Hepatocyte (in vitro differentiated cells): ENCODE results near the gene LRRK1. TPM values are rescaled to one million over a fixed set of nuclear protein-coding genes. Genes with fewer than 3 reads are reported as not detected.

Experiments
- DNase-seq: peaks from one replicate; pipeline ENCODE4 v3.0.0-alpha.2; 2016; ENCODE audit warnings: low spot score
- H2AFZ ChIP-seq: fragments of 200-600 bp; sonication (generic); 2 replicates; pipeline ENCODE4 v1.6.0; 2016; ENCODE audit warnings: antibody characterized with exemption, mild to moderate bottlenecking
- H3K27ac ChIP-seq: fragments of 200-600 bp; sonication (generic); 2 replicates; pipeline ENCODE4 v1.5.1; 2016; ENCODE audit warnings: mild to moderate bottlenecking
- H3K27me3 ChIP-seq: fragments of 200-600 bp; sonication (generic); 2 replicates; pipeline ENCODE4 v1.6.1; 2016
- H3K36me3 ChIP-seq: fragments of 200-600 bp; sonication (generic); replicated peaks from 2 replicates; pipeline ENCODE4 v1.5.1; 2016; ENCODE audit warnings: low read depth; ENCODE audit not compliant: insufficient read depth
- H3K4me1 ChIP-seq: fragments of 200-600 bp; sonication (generic); 2 replicates; pipeline ENCODE4 v1.5.1; 2016; ENCODE audit warnings: mild to moderate bottlenecking, moderate library complexity; ENCODE audit not compliant: insufficient read depth
- H3K4me2 ChIP-seq: fragments of 200-600 bp; sonication (generic); 2 replicates; pipeline ENCODE4 v1.6.0; 2016
- H3K4me3 ChIP-seq: fragments of 200-600 bp; sonication (generic); 2 replicates; pipeline ENCODE4 v1.5.1; 2016; ENCODE audit warnings: mild to moderate bottlenecking
- H3K79me2 ChIP-seq: fragments of 200-600 bp; sonication (generic); 2 replicates; pipeline ENCODE4 v1.6.0; 2017; ENCODE audit warnings: mild to moderate bottlenecking
- H3K9me2 ChIP-seq: fragments of 200-600 bp; sonication (generic); replicated peaks from 2 replicates; pipeline ENCODE4 v1.6.0; 2017; ENCODE audit warnings: mild to moderate bottlenecking; ENCODE audit not compliant: insufficient read depth
- H3K9me3 ChIP-seq: fragments of 200-600 bp; sonication (generic); 2 replicates; pipeline ENCODE4 v1.5.1; 2016; ENCODE audit warnings: low read depth, mild to moderate bottlenecking
- H4K20me1 ChIP-seq: fragments of 200-600 bp; sonication (generic); 2 replicates; pipeline ENCODE4 v1.6.0; 2016; ENCODE audit warnings: mild to moderate bottlenecking; ENCODE audit not compliant: insufficient read depth, poor library complexity, severe bottlenecking
- EZH2 ChIP-seq: fragments of 200-600 bp; sonication (generic); IDR thresholded peaks from 2 replicates; pipeline ENCODE4 v1.6.1; 2016; ENCODE audit warnings: antibody characterized with exemption, mild to moderate bottlenecking, borderline replicate concordance
- EZH2phosphoT487 ChIP-seq: fragments of 200-600 bp; sonication (generic); IDR thresholded peaks from one replicate; pipeline ENCODE4 v1.6.1; 2018; ENCODE audit warnings: antibody characterized with exemption, mild to moderate bottlenecking, low read depth, moderate library complexity; ENCODE audit not compliant: unreplicated experiment, severe bottlenecking
- WGBS: methylation state at CpG from one replicate; pipeline ENCODE4 v1.1.6; 2016; ENCODE audit warnings: low lambda C conversion rate; ENCODE audit errors: missing lambda C conversion rate; 5-methylcytosine and 5-hydroxymethylcytosine counted together
- polyA plus RNA-seq: library from polyadenylated mRNA; unstranded; fragments of >200 nt; fragmentation: Nextera tagmentation; extraction: Ambion mirVana; gene quantifications from 2 replicates; pipeline ENCODE4 v1.2.1, GENCODE V29; 2016
- total RNA-seq: library from RNA; depleted of rRNA; stranded (reverse); fragments of >200 nt; gene quantifications from 2 replicates; pipeline ENCODE4 v1.2.3, GENCODE V29; 2014
- TF ChIP-seq, protein P1 (sequence below): fragments of 200-600 bp; sonication (generic); IDR thresholded peaks from 2 replicates; pipeline ENCODE4 v1.5.1; 2016; ENCODE audit warnings: antibody characterized with exemption, mild to moderate bottlenecking; ENCODE audit not compliant: poor library complexity

Gene LRRK1
- total and polyA plus RNA-seq, 2 experiments from 2014 or later, result 2.1 TPM

DNA sequence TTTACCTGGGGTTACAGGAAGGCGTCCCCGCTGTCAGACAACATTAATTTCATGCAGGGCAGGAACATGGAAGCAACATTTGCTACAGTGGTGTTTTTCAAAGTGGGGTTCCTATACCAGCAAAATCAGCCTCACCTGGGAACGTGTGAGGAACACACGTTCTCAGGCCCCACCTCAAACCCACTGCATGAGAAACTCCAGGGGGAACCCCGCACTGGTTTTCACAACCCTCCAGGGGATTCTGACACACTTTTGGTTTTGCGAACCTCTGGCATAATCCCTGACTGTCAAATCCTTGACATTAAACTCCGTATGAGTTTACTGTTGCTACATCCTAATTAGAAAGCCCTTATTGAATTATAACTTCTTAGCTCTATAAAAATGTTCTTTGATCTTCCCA is 127.7 kb downstream of the LRRK1 start:
- Histone ChIP-seq H3K9me3 (no peaks in the 10 kb centered on the region), H3K9me2 (no peaks in the 10 kb centered on the region), H3K36me3 (no peaks in the 10 kb centered on the region), H3K79me2 (no peaks in the 10 kb centered on the region), H2AFZ (no peak overlapping the region), H3K27me3 (no peaks in the 10 kb centered on the region), H3K4me3 (no peak overlapping the region), H3K4me2 (no peak overlapping the region), H4K20me1 (no peaks in the 10 kb centered on the region), H3K27ac (no peak overlapping the region), H3K4me1 (peaks cover 4% of the 10 kb centered on the region)
- no peak for DNase-seq
- no peak for TF ChIP-seq EZH2phosphoT487
- no peak for TF ChIP-seq EZH2
- TF ChIP-seq, protein P1, sequence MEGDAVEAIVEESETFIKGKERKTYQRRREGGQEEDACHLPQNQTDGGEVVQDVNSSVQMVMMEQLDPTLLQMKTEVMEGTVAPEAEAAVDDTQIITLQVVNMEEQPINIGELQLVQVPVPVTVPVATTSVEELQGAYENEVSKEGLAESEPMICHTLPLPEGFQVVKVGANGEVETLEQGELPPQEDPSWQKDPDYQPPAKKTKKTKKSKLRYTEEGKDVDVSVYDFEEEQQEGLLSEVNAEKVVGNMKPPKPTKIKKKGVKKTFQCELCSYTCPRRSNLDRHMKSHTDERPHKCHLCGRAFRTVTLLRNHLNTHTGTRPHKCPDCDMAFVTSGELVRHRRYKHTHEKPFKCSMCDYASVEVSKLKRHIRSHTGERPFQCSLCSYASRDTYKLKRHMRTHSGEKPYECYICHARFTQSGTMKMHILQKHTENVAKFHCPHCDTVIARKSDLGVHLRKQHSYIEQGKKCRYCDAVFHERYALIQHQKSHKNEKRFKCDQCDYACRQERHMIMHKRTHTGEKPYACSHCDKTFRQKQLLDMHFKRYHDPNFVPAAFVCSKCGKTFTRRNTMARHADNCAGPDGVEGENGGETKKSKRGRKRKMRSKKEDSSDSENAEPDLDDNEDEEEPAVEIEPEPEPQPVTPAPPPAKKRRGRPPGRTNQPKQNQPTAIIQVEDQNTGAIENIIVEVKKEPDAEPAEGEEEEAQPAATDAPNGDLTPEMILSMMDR, result no peak
- WGBS, result 78% methylated on average over 7 of the region's 7 CpGs

DNA sequence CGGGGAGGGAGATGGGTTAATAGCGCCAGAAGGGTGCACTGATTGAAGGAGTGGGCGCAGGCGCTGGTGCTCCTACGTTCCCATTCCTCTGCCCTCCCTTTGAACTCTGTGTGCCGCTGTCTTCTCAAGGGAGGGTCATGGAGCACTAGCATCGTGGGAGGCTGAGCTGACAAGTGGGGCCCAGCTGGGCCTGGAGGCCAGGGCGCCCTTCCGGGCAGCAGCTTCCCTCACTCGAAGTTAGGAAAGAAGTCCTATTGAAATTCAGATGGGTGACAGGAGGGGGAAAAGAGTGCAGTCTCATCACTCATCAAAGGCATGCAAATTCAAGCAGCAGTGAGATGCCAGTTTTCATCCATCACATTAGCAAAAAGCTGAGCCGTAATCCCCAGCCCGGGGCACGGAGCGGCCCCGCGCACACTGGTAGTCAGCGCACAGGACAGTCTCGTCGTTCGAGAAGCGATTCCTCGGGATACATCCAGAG is 128.2 kb downstream of the LRRK1 start:
- H3K27me3 ChIP-seq, result no peaks in the 10 kb centered on the region
- DNase-seq, result no peak
- 53% methylated on average over 22 of the region's 22 CpGs for WGBS
- no peak overlapping the region for H2AFZ ChIP-seq
- no peak overlapping the region for H3K27ac ChIP-seq
- TF ChIP-seq EZH2phosphoT487 (no peak), EZH2 (no peak)
- TF ChIP-seq, protein P1, result no peak
- no peaks in the 10 kb centered on the region for H3K36me3 ChIP-seq
- H3K9me3 ChIP-seq, result no peaks in the 10 kb centered on the region
- no peaks in the 10 kb centered on the region for H3K9me2 ChIP-seq
- no peak overlapping the region for H3K4me3 ChIP-seq
- H3K4me2 ChIP-seq, result no peak overlapping the region
- H3K4me1 ChIP-seq, result peaks cover 4% of the 10 kb centered on the region
- H4K20me1 ChIP-seq, result no peaks in the 10 kb centered on the region
- H3K79me2 ChIP-seq, result no peaks in the 10 kb centered on the region

DNA sequence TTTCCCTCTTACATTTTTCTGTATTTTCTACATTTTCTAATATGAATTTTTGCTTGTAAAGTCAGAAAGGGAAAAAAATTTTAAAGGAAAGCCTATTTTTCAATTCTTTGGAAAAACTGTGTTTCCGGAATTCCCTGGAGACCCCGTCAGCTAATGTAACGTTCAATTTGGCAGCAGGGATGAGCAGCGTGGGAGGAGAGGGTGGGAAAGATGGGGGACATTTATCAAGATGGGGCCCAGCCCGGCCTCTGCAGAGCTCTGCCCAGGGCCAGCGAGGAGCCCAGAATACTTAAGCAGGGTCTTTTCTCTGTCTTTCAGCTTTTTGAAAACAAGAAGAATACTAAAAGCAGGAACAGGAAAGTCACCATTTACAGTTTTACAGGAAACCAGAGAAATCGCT is 129.0 kb downstream of the LRRK1 start:
- Histone ChIP-seq H3K79me2 (no peaks in the 10 kb centered on the region), H3K9me2 (no peaks in the 10 kb centered on the region), H2AFZ (no peak overlapping the region), H3K9me3 (no peaks in the 10 kb centered on the region), H3K4me1 (peaks cover 4% of the 10 kb centered on the region), H4K20me1 (no peaks in the 10 kb centered on the region), H3K36me3 (no peaks in the 10 kb centered on the region), H3K4me2 (no peak overlapping the region), H3K4me3 (no peak overlapping the region), H3K27ac (no peak overlapping the region), H3K27me3 (no peaks in the 10 kb centered on the region)
- DNase-seq, result no peak
- 87% methylated on average over 7 of the region's 7 CpGs for WGBS
- no peak for TF ChIP-seq EZH2phosphoT487
- TF ChIP-seq, protein P1, result no peak
- TF ChIP-seq EZH2, result no peak
